Activated CD8-positive, alpha-beta memory T cell treated with anti-CD3 and anti-CD28 coated beads for 1 hour (primary cell): Measurements from ENCODE around the gene MICALL2.
A peak's percentile ranks its signal among the peaks of the same experiment; 100 is the strongest.

Experiments used
- DNase-seq, 2 donors: peaks; one replicate each; pipeline ENCODE4 v3.0.0-alpha.2; 2020; ENCODE audit warnings: low read depth in 1 of 2; ENCODE audit errors: extremely low read depth in 1 of 2

Gene MICALL2

DNA sequence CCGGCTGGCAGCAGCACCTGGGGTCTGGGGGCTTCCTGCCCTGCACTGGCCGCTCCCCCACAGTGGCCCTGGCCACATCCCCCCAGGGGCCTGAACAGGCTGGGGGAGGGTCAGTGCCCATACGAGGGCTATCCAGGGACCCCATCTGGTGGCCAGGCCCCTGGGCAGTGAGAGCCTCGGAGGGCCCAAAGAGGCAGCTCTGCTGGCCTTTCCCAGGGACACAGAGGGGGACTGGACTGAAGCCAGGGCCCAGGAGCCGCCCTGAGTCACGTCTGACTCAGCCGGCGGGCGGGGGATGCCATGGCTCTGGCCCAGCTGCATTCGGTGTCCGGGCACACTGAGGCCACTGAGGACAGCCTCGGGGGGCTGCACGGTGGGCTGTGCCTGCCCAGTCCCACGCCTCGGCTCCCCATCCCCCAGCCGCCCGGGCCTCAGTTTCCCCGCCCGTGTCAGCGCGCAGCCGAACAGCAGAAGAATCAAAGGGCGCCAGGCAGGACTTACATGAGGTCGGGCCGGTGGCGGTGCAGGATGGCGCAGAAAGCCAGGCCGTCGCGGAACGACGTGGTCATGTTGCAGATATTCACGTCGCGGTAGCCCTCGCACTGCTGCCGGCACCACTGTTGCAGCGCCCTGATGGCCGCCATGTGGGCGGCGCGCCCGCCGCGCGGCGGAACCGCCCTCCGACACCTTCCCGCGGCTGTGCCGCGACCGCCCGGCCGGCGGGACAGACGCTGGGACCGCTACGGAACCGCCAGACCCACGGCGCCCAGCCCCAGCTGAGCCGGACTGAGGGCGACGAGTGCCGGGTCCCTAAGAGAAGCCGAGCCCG is at the start of gene MICALL2:
Gene MICALL2 (minus strand): TSS at position 788 of the 829 bp plus-strand sequence. CDS start 144 bp downstream, at position 644.
- DNase-seq = no peak

- no peak for DNase-seq
Measured at GRCh38 chr7:1508277-1508758, 49.0 kb upstream of the MICALL2 start.

DNA sequence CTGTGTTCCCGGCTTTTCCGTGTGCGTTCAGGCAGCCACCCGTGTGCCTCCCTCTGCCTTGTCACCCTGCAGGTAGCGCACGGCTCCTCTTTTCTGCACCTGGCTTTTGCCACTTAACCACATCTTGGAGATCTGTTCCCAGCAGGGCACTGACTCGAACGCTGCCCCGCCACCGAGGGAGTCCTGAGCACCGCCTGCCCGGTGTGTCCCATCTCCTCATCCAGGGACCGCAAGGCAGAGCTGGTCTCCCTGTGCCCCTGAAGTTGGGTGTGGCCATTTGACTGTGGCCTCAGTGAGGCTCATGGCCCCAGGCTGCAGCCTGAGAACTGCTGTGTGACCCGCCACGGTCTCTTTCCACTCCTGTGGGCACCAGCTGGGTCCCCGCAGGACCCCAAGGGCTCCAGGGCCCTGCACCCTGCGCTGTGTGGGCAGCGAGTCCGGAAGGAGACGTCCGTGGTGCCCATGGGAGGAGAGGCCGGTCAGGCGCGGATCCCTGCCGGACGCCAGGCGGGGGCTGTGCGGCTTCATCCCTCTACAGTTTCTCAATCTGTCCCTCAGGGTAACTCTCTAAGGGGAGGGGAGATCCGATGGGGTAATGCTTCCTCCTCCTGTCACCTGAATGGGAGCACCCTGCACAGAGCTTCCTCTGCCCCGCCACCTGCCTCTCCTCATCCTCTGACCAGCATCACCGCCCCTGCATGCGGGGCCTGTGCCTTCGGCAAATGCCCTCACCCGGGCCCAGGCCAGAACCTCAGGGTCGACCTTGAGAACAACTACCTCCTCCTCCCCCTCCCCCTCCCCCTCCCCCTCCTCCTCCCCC is 46.7 kb upstream of the MICALL2 start:
- DNase-seq = no peak

- DNase-seq = peak; percentile 65 to 86
Measured at GRCh38 chr7:1503816-1504775, 44.8 kb upstream of the MICALL2 start, which contains the start of gene INTS1. Gene INTS1 (minus strand): TSS chr7:1504389. CDS start chr7:1503960, 429 bp downstream.

GRCh38 chr7:1503390-1503789 is 44.1 kb upstream of the MICALL2 start:
- DNase-seq = no peak

GRCh38 chr7:1502845-1503244 is 43.6 kb upstream of the MICALL2 start:
- no peak for DNase-seq

- DNase-seq = no peak
Measured at GRCh38 chr7:1501487-1502270, 42.4 kb upstream of the MICALL2 start.

DNA sequence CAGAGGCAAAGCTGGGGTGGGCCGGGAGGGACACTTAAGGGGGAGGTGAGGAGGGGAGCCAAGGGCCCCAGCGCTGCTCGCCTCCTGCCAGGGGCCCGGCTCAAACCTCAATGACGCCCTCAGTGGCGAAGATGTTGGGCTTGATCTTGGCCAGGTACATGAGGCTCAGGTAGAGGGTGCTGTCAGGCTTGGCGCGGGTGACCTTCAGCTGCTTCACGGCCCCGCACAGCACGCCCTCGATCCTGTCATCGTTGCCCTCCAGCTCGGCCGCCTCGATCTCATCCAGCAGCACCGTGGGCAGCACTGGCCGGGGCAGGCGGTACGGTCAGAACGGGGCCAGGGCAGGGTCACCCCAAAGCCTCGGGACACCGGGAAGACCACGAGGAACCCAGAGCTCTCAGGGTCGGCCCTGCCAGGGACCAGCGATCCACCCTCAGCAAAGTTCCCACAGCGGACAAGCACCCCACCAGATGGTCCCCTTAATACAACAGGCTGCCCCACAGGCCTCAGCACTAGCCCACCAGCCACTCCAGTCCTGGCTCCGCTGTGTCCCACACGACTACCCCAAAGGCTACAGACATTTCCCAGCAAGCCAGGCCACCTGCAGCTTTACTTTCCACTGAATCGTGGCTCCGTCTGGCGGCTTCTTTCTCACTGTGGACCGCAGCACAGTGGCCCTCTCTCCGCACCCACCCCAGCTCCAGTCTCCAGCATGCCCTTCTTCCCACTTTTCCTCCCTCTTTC is 41.0 kb upstream of the MICALL2 start:
- no peak for DNase-seq

DNA sequence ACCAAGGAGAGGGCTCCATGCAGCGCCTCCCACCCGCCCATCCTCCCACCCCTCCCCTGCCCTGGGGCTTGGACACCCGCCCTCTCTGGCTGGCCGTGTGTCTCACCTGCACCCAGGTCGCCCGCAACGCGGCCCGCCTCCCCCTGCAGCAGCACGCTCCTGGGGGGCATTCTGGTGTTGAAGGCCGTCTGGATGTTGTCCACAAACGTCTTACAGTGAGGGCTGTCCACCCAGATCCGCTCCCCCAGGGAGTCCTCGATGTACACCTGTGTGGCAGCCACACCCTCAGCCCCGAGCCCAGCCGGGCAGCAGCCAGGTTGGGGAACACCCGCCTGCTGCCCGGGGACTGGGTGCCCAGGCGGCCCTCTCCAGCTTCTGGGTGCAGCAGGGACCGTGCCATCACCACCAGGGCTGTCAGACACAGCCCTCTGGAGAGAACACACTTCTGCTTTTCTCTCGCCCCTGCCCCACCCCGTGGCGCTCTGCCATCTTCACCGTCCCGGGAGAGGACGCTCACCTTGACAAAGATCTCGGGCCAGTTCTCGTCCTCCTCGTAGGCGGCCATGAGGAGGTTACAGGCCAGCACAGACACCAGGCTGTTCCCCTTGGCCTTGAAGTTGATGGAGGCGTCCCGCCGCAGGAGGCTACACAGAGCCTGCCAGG is 40.2 kb upstream of the MICALL2 start:
- no peak for DNase-seq

- DNase-seq = no peak
Measured at GRCh38 chr7:1498370-1499305, 39.4 kb upstream of the MICALL2 start.

- no peak for DNase-seq
Measured at GRCh38 chr7:1497293-1497927, 38.1 kb upstream of the MICALL2 start.

- DNase-seq = no peak
Measured at GRCh38 chr7:1496531-1497292, 37.4 kb upstream of the MICALL2 start.

DNA sequence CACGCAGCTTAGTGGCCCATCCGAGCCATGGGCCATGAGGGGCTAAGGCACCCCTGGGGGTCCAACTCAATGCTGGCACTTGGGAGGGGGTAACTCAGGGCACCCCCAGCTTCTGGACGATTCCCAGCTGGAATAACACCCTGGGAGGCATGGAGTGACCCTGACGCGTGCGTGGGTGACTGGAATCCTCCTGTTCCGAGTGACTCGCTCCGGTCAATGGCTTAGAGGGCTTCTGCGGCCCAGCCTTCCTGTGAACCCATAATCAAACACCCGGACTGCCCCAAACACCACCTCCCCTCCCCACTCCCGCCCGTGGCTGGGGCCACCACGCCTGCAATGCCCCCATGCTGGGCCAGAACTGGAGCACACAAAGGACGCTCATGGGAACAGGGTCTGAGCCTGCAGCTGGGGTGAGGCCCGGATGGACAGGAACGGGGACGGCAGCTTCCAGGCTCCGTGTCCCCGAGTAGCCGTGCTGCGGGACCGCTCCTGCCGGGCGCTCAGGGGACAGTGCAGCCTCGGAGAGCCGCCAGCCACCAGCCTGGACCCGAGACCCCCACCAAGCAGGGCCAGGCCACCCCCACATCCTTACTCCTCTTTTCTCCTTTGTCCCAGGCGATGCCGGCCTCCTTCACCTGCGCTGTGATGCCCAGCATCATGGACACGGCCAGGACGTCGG is 36.4 kb upstream of the MICALL2 start:
- DNase-seq = no peak

DNA sequence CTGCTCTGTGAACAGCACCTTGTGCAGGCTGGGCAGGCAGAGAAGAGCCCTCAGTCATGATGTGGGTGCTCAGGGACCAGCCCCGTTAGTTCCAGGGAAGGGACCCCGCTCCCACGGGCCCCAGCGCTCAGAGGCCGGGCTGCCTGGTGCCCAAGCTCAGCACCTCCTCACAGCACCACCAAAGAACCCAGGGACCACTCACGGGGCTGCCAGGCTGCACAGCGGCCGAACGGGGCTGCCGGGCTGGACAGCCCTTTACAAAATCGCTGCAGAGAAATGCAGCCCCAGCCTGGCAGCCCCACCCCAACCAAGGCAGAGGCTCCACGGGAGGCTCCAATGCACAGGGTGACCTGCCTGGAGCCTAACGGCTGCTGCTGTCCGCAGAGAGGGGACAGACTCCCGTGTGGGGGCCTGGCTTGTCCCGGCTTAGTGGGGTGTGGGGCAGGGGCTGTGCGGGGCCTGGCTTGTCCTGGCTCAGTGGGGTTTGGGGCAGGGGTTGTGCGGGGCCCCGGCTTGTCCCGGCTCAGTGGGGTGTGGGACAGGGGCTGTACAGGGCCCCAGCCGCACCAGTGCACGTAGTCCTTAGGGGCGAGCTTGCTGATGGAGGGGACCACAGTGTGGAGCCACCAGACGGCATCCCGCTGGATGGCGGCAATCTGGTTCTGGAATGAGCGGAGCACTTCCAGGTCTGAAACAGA is 35.7 kb upstream of the MICALL2 start:
- DNase-seq = no peak

DNA sequence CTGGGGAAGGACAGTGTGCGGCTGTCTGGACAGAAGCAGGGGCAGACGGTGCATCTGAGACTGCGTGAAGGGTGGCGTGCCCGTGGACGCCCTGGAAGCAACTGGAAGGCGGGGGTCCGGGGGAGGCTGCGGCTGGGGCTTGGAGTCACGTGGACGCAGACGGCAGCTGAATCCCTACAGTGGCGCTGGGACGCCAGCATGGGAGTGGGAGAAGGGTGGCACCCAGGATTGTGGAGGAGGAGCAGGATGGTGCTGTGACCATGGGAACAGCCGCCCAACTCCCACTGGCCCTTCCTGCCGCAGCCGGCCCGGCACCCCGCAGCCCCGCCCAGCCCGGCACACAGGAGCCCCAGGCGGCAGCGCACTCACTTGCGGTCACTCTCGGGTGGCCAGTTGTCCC is 35.2 kb upstream of the MICALL2 start:
- no peak for DNase-seq
